ENCODE data around the gene CFAP20DC.

DNA sequence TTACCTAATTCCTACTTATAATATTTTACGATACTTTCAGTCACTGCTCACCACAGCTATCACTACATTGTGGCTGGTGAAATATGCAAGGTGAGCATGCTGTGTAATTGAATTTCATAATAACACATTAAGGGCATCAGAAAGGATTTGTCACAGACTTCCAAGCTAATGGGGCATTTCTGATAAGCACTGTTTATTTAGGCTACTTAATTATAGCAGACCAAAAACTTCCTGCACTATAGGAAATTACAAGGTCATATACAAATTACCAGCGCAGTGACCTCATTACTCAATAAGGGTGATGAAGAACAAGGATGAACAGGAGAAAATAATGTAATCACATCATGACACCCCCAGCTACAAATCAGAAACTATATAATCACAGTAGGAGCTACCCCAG, 294.7 kb downstream of the CFAP20DC start:
- TF ChIP-seq, protein P1, sequence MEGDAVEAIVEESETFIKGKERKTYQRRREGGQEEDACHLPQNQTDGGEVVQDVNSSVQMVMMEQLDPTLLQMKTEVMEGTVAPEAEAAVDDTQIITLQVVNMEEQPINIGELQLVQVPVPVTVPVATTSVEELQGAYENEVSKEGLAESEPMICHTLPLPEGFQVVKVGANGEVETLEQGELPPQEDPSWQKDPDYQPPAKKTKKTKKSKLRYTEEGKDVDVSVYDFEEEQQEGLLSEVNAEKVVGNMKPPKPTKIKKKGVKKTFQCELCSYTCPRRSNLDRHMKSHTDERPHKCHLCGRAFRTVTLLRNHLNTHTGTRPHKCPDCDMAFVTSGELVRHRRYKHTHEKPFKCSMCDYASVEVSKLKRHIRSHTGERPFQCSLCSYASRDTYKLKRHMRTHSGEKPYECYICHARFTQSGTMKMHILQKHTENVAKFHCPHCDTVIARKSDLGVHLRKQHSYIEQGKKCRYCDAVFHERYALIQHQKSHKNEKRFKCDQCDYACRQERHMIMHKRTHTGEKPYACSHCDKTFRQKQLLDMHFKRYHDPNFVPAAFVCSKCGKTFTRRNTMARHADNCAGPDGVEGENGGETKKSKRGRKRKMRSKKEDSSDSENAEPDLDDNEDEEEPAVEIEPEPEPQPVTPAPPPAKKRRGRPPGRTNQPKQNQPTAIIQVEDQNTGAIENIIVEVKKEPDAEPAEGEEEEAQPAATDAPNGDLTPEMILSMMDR (IDR thresholded peaks at IDR 0.05; ENCODE audit: insufficient read depth, low read depth, low read length) = no peak
- no peak for TF ChIP-seq EZH2 (IDR thresholded peaks at IDR 0.05; ENCODE audit: insufficient read depth, low read length)
